GM21528 (cell line): ENCODE results near the gene MMP8.
A peak's percentile ranks its signal among the peaks of the same experiment; 100 is the strongest.

Experiments used
- ATAC-seq: cut with Tn5 transposase; IDR thresholded peaks from one replicate; pipeline ENCODE4 v1.9.1; 2021; ENCODE audit warnings: mild to moderate bottlenecking, moderate library complexity; ENCODE audit not compliant: unreplicated experiment, low FRiP score

The MMP8 gene

DNA sequence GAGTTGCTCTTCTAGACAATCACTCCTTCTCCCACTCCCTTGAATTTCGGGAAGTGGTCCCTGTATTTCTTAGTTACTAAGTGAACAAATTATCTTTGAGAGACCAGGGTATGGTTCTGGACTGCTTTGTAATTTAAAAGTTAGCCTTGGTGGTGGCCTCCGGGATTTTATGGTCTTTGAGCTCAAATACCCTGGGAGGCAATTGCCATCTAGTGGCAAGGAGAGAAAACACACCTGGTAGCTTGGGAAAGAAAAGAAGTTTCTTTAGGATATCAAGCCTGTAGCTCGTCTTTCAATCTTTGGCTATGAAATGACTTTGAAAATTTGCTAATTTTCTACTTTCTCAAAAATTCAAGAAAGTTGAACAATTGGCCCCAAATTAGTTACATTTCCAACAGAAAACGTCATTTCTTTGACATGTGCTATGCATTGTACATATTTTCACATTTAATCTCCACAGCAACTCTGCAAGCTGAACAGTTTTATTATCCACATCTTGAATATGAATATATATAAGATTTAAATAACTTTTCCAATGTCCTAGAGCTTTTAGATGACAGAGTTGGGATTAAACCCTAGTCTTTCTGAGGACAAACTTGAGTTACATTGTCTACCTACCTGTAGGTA lies 58.3 kb downstream of the MMP8 start:
- ATAC-seq = peak; percentile 62

- ATAC-seq = no peak
Observed at GRCh38 chr11:102664001-102664752, 60.6 kb downstream of the MMP8 start.

GRCh38 chr11:102662607-102663006 lies 62.1 kb downstream of the MMP8 start:
- no peak for ATAC-seq
